Measurements from ENCODE around the gene PHLPP1. TPM values are rescaled to one million over a fixed set of nuclear protein-coding genes. Genes with fewer than 3 reads are reported as not detected.

The PHLPP1 gene
- polyA plus RNA-seq, 2 of the 4 experiments (the other 2 are of a cell fraction), result 6.5 to 12.1 TPM

DNA sequence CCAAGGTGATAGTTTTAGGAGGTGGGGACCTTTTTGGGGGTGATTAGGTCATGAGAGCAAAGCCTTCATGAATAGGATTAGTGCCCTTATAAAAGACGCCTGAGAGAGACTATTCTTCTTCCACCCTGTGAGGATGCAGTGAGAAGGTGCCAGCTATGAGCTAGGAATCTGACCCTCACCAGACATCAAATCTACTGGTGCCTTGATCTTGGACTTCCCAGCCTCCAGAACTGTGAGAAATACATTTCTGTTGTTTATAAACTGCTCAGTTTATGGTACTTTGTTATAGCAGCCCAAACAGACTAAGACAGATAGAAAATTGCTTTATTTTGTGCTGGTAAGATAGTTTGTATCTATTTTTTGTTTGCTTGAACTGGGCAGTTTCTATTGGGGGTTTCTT lies 40.1 kb downstream of the PHLPP1 start:
- ChIA-PET POLR2A (no interaction called here), CTCF (no interaction called here)
- FAIRE-seq, result no peak
- Histone ChIP-seq H3K4me3 (no peak overlapping the region), H3K27ac (no peak overlapping the region), H3K9me3 (no peaks in the 10 kb centered on the region), H3K4me2 (no peak overlapping the region), H3K4me1 (peaks cover 45% of the 10 kb centered on the region)
- TF ChIP-seq ZNF302 (CRISPR knock-in tag; IDR thresholded peaks at IDR 0.05) (no peak), CHD4 (IDR thresholded peaks at IDR 0.05; ENCODE audit: borderline replicate concordance) (no peak), POLR2AphosphoS2 (conservative IDR thresholded peaks at IDR 0.05; ENCODE audit: low read length) (no peak), HOXB5 (CRISPR knock-in tag; IDR thresholded peaks at IDR 0.05) (no peak), PHF8 (IDR thresholded peaks at IDR 0.05; ENCODE audit: borderline replicate concordance, low read depth) (no peak), HDAC2 (IDR thresholded peaks at IDR 0.05) (no peak), EHF (CRISPR knock-in tag; IDR thresholded peaks at IDR 0.05) (no peak)
- no peak for ATAC-seq
- WGBS (ENCODE audit: missing lambda C conversion rate), result 75% methylated on average over 1 of the region's 1 CpG
- no peak for DNase-seq (ENCODE audit: low read depth in 1 of 2, low spot score in 1 of 2)

DNA sequence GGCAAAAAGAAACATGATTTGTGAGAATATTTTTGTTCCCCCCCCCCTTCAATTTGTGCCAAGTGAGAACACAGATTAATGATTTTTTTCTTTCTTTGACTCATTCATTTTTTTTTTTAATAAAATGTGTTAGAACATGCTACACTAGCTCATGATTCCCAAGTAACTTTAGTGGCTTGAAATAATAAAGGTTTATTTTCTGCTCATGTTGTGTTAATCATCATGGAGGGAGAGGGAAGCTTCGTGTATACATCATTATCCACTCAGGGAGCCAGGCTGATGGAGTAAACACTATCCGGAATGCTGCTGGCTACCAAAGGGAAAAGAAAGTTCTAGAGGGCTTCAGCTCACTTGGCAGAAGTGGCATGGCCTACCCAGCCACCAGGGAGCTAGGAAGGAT lies 40.6 kb downstream of the PHLPP1 start:
- FAIRE-seq, result no peak
- no peak for TF ChIP-seq JUN (IDR thresholded peaks at IDR 0.05)
- TF ChIP-seq KDM5A (IDR thresholded peaks at IDR 0.05), result no peak
- no peak for TF ChIP-seq ZNF302 (CRISPR knock-in tag; IDR thresholded peaks at IDR 0.05)
- TF ChIP-seq GATA3 (IDR thresholded peaks at IDR 0.05; ENCODE audit: borderline replicate concordance), result no peak
- TF ChIP-seq, protein P1, sequence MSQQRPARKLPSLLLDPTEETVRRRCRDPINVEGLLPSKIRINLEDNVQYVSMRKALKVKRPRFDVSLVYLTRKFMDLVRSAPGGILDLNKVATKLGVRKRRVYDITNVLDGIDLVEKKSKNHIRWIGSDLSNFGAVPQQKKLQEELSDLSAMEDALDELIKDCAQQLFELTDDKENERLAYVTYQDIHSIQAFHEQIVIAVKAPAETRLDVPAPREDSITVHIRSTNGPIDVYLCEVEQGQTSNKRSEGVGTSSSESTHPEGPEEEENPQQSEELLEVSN (IDR thresholded peaks at IDR 0.05; ENCODE audit: borderline replicate concordance, low read depth), result no peak
- TF ChIP-seq TP53 (CRISPR knock-in tag; IDR thresholded peaks at IDR 0.05), result no peak
- no peak for TF ChIP-seq MYC (IDR thresholded peaks at IDR 0.05; ENCODE audit: borderline replicate concordance, low read length)
- no peak for TF ChIP-seq BHLHE40 (IDR thresholded peaks at IDR 0.05; ENCODE audit: low read depth, low read length)
- no peak for TF ChIP-seq SREBF2 (IDR thresholded peaks at IDR 0.05)
- TF ChIP-seq RAD21 (conservative IDR thresholded peaks at IDR 0.05 in 1 of 2, IDR thresholded peaks at IDR 0.05 in 1 of 2), result no peak
- no peak for TF ChIP-seq RNF2 (IDR thresholded peaks at IDR 0.05; ENCODE audit: borderline replicate concordance, low read depth)
- TF ChIP-seq, protein P2, sequence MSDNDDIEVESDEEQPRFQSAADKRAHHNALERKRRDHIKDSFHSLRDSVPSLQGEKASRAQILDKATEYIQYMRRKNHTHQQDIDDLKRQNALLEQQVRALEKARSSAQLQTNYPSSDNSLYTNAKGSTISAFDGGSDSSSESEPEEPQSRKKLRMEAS (IDR thresholded peaks at IDR 0.05), result no peak
- TF ChIP-seq FOSL2 (IDR thresholded peaks at IDR 0.05), result no peak
- no peak for TF ChIP-seq FOSL2 (CRISPR knock-in tag; IDR thresholded peaks at IDR 0.05)
- TF ChIP-seq, protein P3, sequence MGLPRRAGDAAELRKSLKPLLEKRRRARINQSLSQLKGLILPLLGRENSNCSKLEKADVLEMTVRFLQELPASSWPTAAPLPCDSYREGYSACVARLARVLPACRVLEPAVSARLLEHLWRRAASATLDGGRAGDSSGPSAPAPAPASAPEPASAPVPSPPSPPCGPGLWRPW (IDR thresholded peaks at IDR 0.05), result no peak
- CTCF ChIA-PET, result interaction anchor here (0.6 kb wide), 1 partner anchor 65 kb away, joined by 6 read pairs; no protein-coding TSS in a partner anchor

DNA sequence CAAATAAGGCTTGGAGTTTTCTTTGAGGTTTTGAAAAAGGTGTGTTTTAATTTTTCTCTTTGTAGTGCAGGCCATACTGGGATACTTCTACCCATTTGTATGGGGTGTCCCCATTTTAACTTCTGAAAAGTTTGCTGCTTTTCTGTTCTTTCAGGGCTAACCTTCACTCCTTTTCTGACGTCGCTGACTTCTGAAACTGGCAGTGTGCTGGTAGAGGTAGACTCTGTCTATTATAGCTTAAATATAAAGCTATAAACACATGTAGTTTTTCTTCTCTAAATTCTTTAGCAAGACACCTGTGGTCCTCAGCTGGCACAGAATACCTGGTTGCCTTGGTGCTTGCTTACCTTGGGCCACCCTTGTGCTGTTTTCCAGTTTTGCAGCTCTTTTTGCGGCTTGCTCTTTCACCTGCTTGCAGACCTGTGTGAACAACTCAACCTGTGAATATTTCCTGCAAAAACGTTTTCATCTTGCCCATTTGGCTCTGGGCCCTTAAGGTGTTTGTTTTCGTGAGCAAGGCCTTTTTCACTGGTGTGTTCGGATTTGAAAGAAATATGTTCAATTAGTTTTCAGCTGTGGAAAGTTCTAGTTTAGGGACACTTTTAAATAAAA lies 42.2 kb downstream of the PHLPP1 start:
- CTCF ChIA-PET, result no interaction called here
- no peaks in the 10 kb centered on the region for H3K9me3 ChIP-seq
- peaks cover 28% of the 10 kb centered on the region for H3K4me1 ChIP-seq
- H3K4me2 ChIP-seq, result no peak overlapping the region
- no peak overlapping the region for H3K27ac ChIP-seq
- ATAC-seq (no peak), FAIRE-seq (no peak), DNase-seq (ENCODE audit: low read depth in 1 of 2, low spot score in 1 of 2) (no peak)
- POLR2A ChIA-PET, result no interaction called here
- no peak overlapping the region for H3K4me3 ChIP-seq
- TF ChIP-seq RNF2 (IDR thresholded peaks at IDR 0.05; ENCODE audit: borderline replicate concordance, low read depth) (no peak), MAFK (IDR thresholded peaks at IDR 0.05; ENCODE audit: partially characterized antibody) (no peak), TFCP2L1 (CRISPR knock-in tag; IDR thresholded peaks at IDR 0.05) (no peak), CHD2 (IDR thresholded peaks at IDR 0.05; ENCODE audit: low read length, partially characterized antibody) (no peak), RARB (CRISPR knock-in tag; IDR thresholded peaks at IDR 0.05) (no peak), FOSL2 (IDR thresholded peaks at IDR 0.05) (no peak), FOSL2 (CRISPR knock-in tag; IDR thresholded peaks at IDR 0.05) (no peak), GATA3 (IDR thresholded peaks at IDR 0.05; ENCODE audit: borderline replicate concordance) (no peak), JUNB (IDR thresholded peaks at IDR 0.05) (no peak), KDM5A (IDR thresholded peaks at IDR 0.05) (no peak)
- TF ChIP-seq, protein P4, sequence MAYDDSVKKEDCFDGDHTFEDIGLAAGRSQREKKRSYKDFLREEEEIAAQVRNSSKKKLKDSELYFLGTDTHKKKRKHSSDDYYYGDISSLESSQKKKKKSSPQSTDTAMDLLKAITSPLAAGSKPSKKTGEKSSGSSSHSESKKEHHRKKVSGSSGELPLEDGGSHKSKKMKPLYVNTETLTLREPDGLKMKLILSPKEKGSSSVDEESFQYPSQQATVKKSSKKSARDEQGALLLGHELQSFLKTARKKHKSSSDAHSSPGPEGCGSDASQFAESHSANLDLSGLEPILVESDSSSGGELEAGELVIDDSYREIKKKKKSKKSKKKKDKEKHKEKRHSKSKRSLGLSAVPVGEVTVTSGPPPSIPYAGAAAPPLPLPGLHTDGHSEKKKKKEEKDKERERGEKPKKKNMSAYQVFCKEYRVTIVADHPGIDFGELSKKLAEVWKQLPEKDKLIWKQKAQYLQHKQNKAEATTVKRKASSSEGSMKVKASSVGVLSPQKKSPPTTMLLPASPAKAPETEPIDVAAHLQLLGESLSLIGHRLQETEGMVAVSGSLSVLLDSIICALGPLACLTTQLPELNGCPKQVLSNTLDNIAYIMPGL (CRISPR knock-in tag; IDR thresholded peaks at IDR 0.05; ENCODE audit: borderline replicate concordance), result no peak
- TF ChIP-seq, protein P2 (IDR thresholded peaks at IDR 0.05), result no peak
- TF ChIP-seq, protein P5, sequence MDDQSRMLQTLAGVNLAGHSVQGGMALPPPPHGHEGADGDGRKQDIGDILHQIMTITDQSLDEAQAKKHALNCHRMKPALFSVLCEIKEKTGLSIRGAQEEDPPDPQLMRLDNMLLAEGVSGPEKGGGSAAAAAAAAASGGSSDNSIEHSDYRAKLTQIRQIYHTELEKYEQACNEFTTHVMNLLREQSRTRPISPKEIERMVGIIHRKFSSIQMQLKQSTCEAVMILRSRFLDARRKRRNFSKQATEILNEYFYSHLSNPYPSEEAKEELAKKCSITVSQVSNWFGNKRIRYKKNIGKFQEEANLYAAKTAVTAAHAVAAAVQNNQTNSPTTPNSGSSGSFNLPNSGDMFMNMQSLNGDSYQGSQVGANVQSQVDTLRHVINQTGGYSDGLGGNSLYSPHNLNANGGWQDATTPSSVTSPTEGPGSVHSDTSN (IDR thresholded peaks at IDR 0.05), result no peak
- TF ChIP-seq, protein P1 (IDR thresholded peaks at IDR 0.05; ENCODE audit: borderline replicate concordance, low read depth), result no peak
- WGBS (ENCODE audit: missing lambda C conversion rate), result 79% methylated on average over 6 of the region's 6 CpGs

More for the DNA sequence above, 40.6 kb downstream of the PHLPP1 start:
- DNase-seq (ENCODE audit: low read depth in 1 of 2, low spot score in 1 of 2) (no peak), ATAC-seq (no peak)
- Histone ChIP-seq H3K4me2 (no peak overlapping the region), H3K27ac (no peak overlapping the region), H3K4me3 (no peak overlapping the region), H3K9me3 (no peaks in the 10 kb centered on the region), H3K4me1 (peaks cover 41% of the 10 kb centered on the region)
- 95% methylated on average over 2 of the region's 2 CpGs for WGBS (ENCODE audit: missing lambda C conversion rate)
- POLR2A ChIA-PET, result interaction anchor here (0.7 kb wide), 1 partner anchor 41 kb away, joined by 6 read pairs; no protein-coding TSS in a partner anchor
